Astrocyte of the spinal cord (primary cell): ENCODE measurements around the gene ATP13A2.
A peak's percentile ranks its signal among the peaks of the same experiment; 100 is the strongest.

Experiments used
- DNase-seq: peaks from one replicate; pipeline ENCODE4 v3.0.0; 2011; ENCODE audit warnings: low read depth, low spot score
- H3K4me3 ChIP-seq: 2 replicates; pipeline ENCODE4 v1.5.1; 2011; ENCODE audit warnings: low read depth, mild to moderate bottlenecking, low read length, moderate library complexity
- in situ Hi-C: cut with HindIII; loops from 2 replicates; pipeline ENCODE4 v1.10.0; 2017; ENCODE audit warnings: low sequenced_read_pairs
- TF ChIP-seq, protein P1 (sequence below): IDR thresholded peaks from 2 replicates; pipeline ENCODE4 v1.5.1; 2012; ENCODE audit warnings: low read depth, mild to moderate bottlenecking, low read length, inconsistent platforms

The ATP13A2 gene

DNA sequence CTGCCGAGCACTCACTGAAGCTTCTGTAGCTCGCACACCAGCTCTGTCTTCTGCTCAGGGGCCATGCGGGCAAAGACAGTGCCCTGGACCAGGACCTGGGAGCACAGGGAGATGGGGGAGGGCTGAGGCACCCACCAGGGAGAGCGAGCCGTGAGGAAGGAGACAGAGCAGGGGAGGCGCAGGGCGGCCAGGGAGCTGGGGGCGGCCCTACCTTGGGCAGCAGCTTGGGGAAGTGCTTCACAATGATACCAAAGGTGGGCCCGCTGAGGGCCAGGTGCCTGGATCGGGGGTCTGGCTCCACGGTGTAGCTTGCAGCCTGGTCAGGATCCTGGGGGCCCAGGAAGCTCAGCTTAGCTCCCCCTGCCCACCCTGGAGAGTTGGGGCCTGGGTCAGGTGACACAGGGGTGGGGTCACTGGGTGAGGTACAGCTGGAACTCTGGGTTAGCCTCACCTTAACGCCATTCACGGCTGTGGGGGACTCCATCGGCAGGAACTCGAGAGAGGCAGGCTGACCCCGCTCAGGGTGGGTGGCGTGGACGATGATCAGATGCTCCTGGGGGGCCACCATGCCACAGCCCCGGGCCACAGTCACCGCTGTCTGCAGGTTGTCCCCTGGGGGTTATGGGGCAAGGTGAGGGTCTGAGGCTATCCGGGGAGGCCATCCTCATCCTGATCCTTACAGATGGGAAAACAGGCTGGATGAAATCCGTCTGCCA lies 21.9 kb downstream of the ATP13A2 start:
- in situ Hi-C loops = no loop called here
- DNase-seq = no peak
- TF ChIP-seq, protein P1, sequence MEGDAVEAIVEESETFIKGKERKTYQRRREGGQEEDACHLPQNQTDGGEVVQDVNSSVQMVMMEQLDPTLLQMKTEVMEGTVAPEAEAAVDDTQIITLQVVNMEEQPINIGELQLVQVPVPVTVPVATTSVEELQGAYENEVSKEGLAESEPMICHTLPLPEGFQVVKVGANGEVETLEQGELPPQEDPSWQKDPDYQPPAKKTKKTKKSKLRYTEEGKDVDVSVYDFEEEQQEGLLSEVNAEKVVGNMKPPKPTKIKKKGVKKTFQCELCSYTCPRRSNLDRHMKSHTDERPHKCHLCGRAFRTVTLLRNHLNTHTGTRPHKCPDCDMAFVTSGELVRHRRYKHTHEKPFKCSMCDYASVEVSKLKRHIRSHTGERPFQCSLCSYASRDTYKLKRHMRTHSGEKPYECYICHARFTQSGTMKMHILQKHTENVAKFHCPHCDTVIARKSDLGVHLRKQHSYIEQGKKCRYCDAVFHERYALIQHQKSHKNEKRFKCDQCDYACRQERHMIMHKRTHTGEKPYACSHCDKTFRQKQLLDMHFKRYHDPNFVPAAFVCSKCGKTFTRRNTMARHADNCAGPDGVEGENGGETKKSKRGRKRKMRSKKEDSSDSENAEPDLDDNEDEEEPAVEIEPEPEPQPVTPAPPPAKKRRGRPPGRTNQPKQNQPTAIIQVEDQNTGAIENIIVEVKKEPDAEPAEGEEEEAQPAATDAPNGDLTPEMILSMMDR = no peak
- H3K4me3 ChIP-seq = no peak overlapping the region

DNA sequence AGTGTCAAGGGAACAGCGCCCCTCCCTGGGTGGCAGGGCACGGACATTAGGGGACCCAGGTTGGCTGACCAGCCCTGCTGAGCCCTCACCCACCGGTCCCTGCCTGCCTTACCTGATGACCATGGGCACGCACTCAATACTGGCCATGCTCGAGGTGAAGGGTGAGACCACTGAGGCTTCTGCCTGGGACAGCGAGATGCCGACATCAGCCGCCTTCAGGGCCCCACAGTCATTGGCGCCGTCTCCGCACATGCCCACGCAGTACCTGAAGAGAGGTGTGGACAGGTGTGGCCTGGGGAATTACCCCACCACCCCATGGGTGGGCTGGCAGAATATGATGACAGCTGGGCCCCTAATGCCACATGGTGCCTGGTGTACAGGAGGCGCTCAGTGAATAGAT lies 23.5 kb downstream of the ATP13A2 start:
- DNase-seq = no peak
- in situ Hi-C loops = no loop called here
- TF ChIP-seq, protein P1 = no peak
- no peak overlapping the region for H3K4me3 ChIP-seq

DNA sequence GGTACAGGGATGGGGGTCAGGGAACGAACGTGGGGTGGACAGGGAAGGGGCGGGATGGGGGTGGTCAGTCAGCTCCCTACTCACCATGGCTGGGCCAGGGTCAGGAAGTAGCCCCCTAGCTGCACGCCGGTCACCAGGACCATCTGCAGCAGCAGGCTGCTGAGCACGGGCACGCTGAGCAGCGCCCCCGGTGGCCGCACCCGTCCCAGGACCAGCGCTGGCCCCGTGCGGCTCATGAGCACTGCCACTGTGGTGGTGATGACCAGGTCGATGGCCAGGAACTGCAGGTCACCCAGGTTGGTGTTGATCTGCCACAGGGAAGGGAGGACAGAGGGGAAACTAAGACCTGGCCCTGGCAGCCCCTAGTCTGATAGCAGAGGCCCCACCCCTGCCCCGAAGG lies 24.8 kb downstream of the ATP13A2 start:
- in situ Hi-C loops = no loop called here
- TF ChIP-seq, protein P1 = peak; percentile 58
- no peak for DNase-seq
- H3K4me3 ChIP-seq = no peak overlapping the region

DNA sequence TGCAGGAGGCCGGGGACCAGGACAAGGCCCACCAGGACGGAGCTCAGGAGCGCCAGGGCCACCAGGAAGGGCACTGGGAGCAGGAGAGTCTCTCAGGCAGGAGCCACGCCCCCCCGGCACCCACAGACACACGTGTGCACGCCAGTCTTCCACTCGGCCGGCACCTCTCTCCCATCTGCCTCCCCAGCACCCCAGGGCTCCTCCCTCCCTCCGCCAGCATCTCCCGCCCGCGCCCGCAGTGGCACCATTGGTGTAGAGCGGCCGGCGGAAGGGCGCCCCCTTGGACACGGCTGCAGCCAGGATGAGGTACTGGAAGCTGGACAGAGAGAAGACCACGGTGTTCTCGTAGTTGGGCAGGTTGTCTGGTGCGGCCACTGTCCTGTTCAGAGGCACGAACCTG lies 25.2 kb downstream of the ATP13A2 start:
- no peak for DNase-seq
- no peak overlapping the region for H3K4me3 ChIP-seq
- TF ChIP-seq, protein P1 = no peak
- in situ Hi-C loops = no loop called here

DNA sequence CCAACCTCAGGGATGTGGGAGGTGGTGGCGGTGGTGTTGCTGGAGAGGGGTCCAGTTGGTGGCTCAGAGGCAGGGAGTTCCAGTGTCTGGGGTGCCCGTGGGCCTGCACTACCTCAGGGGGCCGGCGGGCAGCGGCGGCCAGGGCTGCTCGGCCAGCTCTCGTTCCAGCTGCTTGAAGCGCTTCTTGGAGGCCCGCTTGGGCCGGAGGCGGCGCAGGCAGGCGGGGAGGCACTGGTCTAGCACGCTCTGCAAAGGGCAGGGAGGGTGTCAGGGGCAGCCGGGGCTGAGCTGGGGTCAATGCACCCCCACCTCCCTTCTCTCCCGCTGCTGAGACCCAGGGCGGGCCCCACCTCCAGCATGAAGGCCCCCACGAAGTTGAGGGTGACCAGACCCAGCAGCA lies 25.6 kb downstream of the ATP13A2 start:
- TF ChIP-seq, protein P1 = no peak
- H3K4me3 ChIP-seq = no peak overlapping the region
- in situ Hi-C loops = no loop called here
- no peak for DNase-seq

DNA sequence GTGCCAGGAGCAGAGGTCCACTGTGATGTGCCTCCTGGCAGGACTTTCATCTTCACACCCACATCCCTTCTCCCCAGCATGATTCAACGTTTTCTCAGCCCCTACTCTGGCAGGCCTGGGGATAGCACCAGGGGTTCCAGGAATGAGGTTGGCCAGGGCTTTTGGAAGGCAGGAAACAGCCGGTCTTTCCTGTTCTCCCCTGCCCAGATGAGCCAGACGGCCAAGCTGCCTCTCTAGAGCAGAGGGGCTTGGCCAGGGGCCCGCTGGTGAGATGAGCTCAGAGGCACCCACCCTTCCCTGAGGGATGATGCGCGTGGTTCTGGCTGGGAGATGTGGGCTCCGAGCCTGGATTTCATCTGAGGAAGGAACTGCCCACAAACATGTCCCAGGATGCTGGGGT lies 27.0 kb downstream of the ATP13A2 start:
- no peak overlapping the region for H3K4me3 ChIP-seq
- in situ Hi-C loops = no loop called here
- TF ChIP-seq, protein P1 = no peak
- DNase-seq = peak; percentile 95
